ENCODE measurements around the gene TPR.

DNA sequence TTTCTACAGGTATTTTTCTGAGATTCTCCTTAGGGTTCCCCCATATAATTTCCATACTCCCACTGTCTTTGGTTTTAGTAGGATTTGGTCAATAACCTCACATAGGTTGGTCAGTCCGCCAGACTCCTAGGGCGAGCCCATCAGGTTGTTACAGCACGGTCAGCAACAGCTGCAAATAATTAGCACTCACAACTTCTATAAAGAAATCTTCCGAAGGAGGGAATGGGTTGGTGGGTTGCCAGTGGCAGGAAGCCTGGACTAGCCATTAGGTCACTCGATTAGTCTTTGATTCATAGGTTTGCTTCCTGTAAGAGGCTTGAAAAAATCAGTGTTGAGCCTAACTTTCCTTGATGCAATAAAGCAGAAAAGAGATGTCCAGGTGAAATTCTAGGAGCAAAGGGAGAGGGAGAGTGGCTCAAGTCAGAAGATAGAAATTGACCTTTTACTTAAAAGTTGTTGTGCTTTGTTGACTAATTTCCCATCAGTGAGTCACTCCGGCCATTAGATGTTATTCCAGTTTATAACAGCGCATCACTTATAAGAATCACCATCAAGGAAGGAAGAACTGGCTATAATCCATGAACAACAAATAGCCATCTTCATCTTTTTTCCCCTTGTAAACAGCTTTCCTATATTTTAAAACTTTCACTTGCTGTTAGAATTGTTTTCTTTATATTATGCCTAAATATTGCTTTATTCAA is 88.3 kb downstream of the TPR start:
- TF ChIP-seq, protein P1, sequence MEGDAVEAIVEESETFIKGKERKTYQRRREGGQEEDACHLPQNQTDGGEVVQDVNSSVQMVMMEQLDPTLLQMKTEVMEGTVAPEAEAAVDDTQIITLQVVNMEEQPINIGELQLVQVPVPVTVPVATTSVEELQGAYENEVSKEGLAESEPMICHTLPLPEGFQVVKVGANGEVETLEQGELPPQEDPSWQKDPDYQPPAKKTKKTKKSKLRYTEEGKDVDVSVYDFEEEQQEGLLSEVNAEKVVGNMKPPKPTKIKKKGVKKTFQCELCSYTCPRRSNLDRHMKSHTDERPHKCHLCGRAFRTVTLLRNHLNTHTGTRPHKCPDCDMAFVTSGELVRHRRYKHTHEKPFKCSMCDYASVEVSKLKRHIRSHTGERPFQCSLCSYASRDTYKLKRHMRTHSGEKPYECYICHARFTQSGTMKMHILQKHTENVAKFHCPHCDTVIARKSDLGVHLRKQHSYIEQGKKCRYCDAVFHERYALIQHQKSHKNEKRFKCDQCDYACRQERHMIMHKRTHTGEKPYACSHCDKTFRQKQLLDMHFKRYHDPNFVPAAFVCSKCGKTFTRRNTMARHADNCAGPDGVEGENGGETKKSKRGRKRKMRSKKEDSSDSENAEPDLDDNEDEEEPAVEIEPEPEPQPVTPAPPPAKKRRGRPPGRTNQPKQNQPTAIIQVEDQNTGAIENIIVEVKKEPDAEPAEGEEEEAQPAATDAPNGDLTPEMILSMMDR (IDR thresholded peaks at IDR 0.05; ENCODE audit: low read depth, low read length, poor library complexity, severe bottlenecking): no peak
- TF ChIP-seq EZH2phosphoT487 (IDR thresholded peaks at IDR 0.05; ENCODE audit: borderline replicate concordance, low read length): no peak

Measured in DOHH2 (cell line).